Panc1 (cell line): ENCODE data around the gene SENP8. TPM values are rescaled to one million over a fixed set of nuclear protein-coding genes. Genes with fewer than 3 reads are reported as not detected.
A peak's percentile ranks its signal among the peaks of the same experiment; 100 is the strongest.
"Not testable (repeated sequence)": the region's sequence is repeated elsewhere in the genome, so short reads cannot be mapped to it uniquely, and the experiment has no call there.

Experiments used
- ATAC-seq: fragments of 200-7000 bp; cut with Tn5 transposase; 2 replicates; pipeline ENCODE4 v1.9.1; 2020; ENCODE audit warnings: mild to moderate bottlenecking, moderate library complexity
- BruUV-seq: library from RNA; stranded (reverse); fragments of 400-500 nt; replicated peaks from 2 replicates; lab custom pipeline; 2021; lab: Mats Ljungman, UMichigan
- CTCF ChIA-PET: fragments of 300-600 bp; sonication (Branson Sonifier 250); formaldehyde crosslinking; loops from one replicate; lab custom pipeline; 2022; ENCODE audit warnings: antibody characterized with exemption; lab: Charles Lee
- POLR2A ChIA-PET: fragments of 300-600 bp; sonication (Branson Sonifier 250); formaldehyde crosslinking; loops from one replicate; lab custom pipeline; 2022; ENCODE audit warnings: antibody characterized with exemption; lab: Charles Lee
- DNase-seq: peaks from one replicate; pipeline ENCODE4 v3.0.0-alpha.2; 2010; ENCODE audit warnings: low read depth, low spot score
- H3K27ac ChIP-seq: 2 replicates; pipeline ENCODE4 v1.5.1; 2011; ENCODE audit warnings: mild to moderate bottlenecking, low read length, inconsistent platforms
- H3K27me3 ChIP-seq: fragments of 200-500 bp; sonication (Bioruptor generic); 2 replicates; pipeline ENCODE4 v1.6.0; 2014; ENCODE audit warnings: low read length, inconsistent platforms; ENCODE audit not compliant: control insufficient read depth, insufficient read depth
- H3K36me3 ChIP-seq: fragments of 200-500 bp; sonication (Bioruptor generic); 2 replicates; pipeline ENCODE4 v1.5.1; 2014; ENCODE audit warnings: inconsistent platforms, mild to moderate bottlenecking, low read length, moderate library complexity; ENCODE audit not compliant: control insufficient read depth, insufficient read depth
- H3K4me1 ChIP-seq: 2 replicates; pipeline ENCODE4 v1.5.1; 2011; ENCODE audit warnings: inconsistent platforms, mild to moderate bottlenecking, low read length, moderate library complexity; ENCODE audit not compliant: control insufficient read depth, insufficient read depth
- H3K4me3 ChIP-seq, 2 experiments: 2 replicates each; pipeline ENCODE4 v1.5.1; 2011 to 2012; ENCODE audit warnings: low read depth in 2 of 2, low read length in 2 of 2, mild to moderate bottlenecking in 2 of 2, inconsistent platforms in 1 of 2, moderate library complexity in 1 of 2
- H3K9me3 ChIP-seq: fragments of 200-500 bp; sonication (Bioruptor generic); 2 replicates; pipeline ENCODE4 v1.5.1; 2014; ENCODE audit warnings: low read depth, mild to moderate bottlenecking, inconsistent platforms, low read length, moderate library complexity; ENCODE audit not compliant: control insufficient read depth, insufficient read depth
- CTCF ChIP-seq: fragments of 450-650 bp; IDR thresholded peaks from 2 replicates; pipeline ENCODE4 v1.5.1; 2017; ENCODE audit warnings: mild to moderate bottlenecking
- POLR2AphosphoS5 ChIP-seq: IDR thresholded peaks from 2 replicates; pipeline ENCODE4 v1.6.1; 2012; ENCODE audit warnings: mild to moderate bottlenecking, low read depth, low read length, moderate library complexity
- SIN3A ChIP-seq: IDR thresholded peaks from 2 replicates; pipeline ENCODE4 v1.6.1; 2012; ENCODE audit warnings: low read depth, mild to moderate bottlenecking, low read length, moderate library complexity, borderline replicate concordance; ENCODE audit not compliant: insufficient read depth
- TCF7L2 ChIP-seq: IDR thresholded peaks from 2 replicates; pipeline ENCODE4 v1.6.1; 2011; ENCODE audit warnings: mild to moderate bottlenecking, low read depth, low read length, inconsistent platforms
- in situ Hi-C: cut with HindIII; loops from 2 replicates; pipeline ENCODE4 v1.10.0; 2016; ENCODE audit warnings: low sequenced_read_pairs, low pct_unique_long_range_greater_than_20kb
- intact Hi-C: fragments of 100-400 bp; cut with micrococcal nuclease; formaldehyde crosslinking; loops from one replicate; pipeline ENCODE4 v1.10.0; 2022; ENCODE audit not compliant: unreplicated experiment
- total RNA-seq: library from RNA; stranded (reverse); gene quantifications from one replicate; pipeline ENCODE4 v1.2.1, GENCODE V29; 2021; ENCODE audit not compliant: unreplicated experiment
- TF ChIP-seq, protein P1 (sequence below), 2 experiments: IDR thresholded peaks; 2 replicates each; pipeline ENCODE4 v1.6.1; 2011 to 2012; ENCODE audit warnings: low read depth in 2 of 2, control low read depth in 1 of 2, low read length in 1 of 2, mild to moderate bottlenecking in 1 of 2, moderate library complexity in 1 of 2; ENCODE audit not compliant: insufficient read depth in 1 of 2

The SENP8 gene
- total RNA-seq, 1 experiment from 2014 or later, result 2.9 TPM

GRCh38 chr15:72096796-72097195 is 21.4 kb upstream of the SENP8 start:
- Histone ChIP-seq H3K4me3 (no peak overlapping the region), H3K36me3 (no peaks in the 10 kb centered on the region), H3K9me3 (no peaks in the 10 kb centered on the region), H3K4me1 (no peaks in the 10 kb centered on the region), H3K27me3 (no peaks in the 10 kb centered on the region), H3K27ac (no peak overlapping the region)
- in situ Hi-C loops, result no loop called here
- BruUV-seq, result TSS peak; percentile 52
- intact Hi-C loops, result no loop called here
- ATAC-seq (no peak), DNase-seq (no peak)
- ChIA-PET POLR2A (no interaction called here), CTCF (no interaction called here)
- no peak for TF ChIP-seq POLR2AphosphoS5
- TF ChIP-seq SIN3A, result no peak

DNA sequence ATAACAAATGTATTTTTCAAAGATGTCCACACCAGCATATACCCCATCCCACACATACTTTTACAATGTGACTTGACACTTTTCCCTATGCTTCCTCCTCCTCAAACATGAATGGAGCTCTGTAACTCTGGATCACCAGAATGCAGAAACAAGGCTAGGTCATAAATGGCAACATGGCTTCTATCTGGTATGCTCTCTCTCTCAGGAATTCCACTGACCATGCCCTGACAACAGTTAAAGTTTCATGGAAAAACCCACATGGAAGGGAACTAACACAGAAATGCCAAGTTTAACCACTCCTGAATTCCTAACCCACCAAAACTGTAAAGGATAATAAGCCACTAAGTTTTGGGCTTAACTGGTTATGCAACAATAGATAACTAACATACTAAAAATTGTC is 20.2 kb upstream of the SENP8 start:
- BruUV-seq, result no TSS peak
- intact Hi-C loops (no loop called here), in situ Hi-C loops (no loop called here)
- POLR2A ChIA-PET, result no interaction called here
- no peak for DNase-seq
- Histone ChIP-seq H3K27ac (no peak overlapping the region), H3K9me3 (no peaks in the 10 kb centered on the region), H3K4me3 (no peak overlapping the region), H3K27me3 (no peaks in the 10 kb centered on the region), H3K4me1 (peaks cover 3% of the 10 kb centered on the region; the same call in 1 of the 2 replicates), H3K36me3 (no peaks in the 10 kb centered on the region)
- CTCF ChIA-PET, result no interaction called here
- TF ChIP-seq TCF7L2 (no peak), CTCF (no peak), SIN3A (no peak), POLR2AphosphoS5 (no peak)
- TF ChIP-seq, protein P1, sequence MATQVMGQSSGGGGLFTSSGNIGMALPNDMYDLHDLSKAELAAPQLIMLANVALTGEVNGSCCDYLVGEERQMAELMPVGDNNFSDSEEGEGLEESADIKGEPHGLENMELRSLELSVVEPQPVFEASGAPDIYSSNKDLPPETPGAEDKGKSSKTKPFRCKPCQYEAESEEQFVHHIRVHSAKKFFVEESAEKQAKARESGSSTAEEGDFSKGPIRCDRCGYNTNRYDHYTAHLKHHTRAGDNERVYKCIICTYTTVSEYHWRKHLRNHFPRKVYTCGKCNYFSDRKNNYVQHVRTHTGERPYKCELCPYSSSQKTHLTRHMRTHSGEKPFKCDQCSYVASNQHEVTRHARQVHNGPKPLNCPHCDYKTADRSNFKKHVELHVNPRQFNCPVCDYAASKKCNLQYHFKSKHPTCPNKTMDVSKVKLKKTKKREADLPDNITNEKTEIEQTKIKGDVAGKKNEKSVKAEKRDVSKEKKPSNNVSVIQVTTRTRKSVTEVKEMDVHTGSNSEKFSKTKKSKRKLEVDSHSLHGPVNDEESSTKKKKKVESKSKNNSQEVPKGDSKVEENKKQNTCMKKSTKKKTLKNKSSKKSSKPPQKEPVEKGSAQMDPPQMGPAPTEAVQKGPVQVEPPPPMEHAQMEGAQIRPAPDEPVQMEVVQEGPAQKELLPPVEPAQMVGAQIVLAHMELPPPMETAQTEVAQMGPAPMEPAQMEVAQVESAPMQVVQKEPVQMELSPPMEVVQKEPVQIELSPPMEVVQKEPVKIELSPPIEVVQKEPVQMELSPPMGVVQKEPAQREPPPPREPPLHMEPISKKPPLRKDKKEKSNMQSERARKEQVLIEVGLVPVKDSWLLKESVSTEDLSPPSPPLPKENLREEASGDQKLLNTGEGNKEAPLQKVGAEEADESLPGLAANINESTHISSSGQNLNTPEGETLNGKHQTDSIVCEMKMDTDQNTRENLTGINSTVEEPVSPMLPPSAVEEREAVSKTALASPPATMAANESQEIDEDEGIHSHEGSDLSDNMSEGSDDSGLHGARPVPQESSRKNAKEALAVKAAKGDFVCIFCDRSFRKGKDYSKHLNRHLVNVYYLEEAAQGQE (IDR thresholded peaks at IDR 0.05; ENCODE audit: insufficient read depth in 1 of 2, low read depth in 2 of 2, low read length in 1 of 2), result no peak
- no peak for ATAC-seq

DNA sequence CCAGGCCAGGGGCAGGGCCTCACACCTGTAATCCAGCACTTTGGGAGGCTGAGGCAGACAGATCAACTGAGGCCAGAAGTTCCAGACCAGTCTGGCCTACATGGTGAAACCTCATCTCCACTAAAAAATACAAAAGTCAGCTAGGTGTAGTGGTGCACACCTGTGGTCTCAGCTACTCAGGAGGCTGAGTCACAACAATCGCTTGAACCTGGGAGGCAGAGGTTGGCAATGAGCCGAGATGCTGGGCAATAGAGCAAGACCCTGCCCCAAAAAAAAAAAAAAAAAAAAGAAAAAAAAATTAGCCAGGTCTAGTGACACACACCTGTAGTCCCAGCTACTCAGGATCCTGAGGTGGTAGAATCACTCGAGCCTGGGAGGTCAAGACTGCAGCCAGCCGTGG is 19.0 kb upstream of the SENP8 start:
- Histone ChIP-seq H3K27ac (no peak overlapping the region), H3K27me3 (no peaks in the 10 kb centered on the region), H3K36me3 (no peaks in the 10 kb centered on the region), H3K4me1 (peaks cover 3% of the 10 kb centered on the region; the same call in 1 of the 2 replicates), H3K9me3 (no peaks in the 10 kb centered on the region), H3K4me3 (no peak overlapping the region)
- no peak for TF ChIP-seq TCF7L2
- no peak for TF ChIP-seq SIN3A
- TF ChIP-seq, protein P1 (IDR thresholded peaks at IDR 0.05; ENCODE audit: insufficient read depth in 1 of 2, low read depth in 2 of 2, low read length in 1 of 2), result no peak
- TF ChIP-seq CTCF, result no peak
- no peak for TF ChIP-seq POLR2AphosphoS5
- in situ Hi-C loops (no loop called here), intact Hi-C loops (no loop called here)
- POLR2A ChIA-PET, result no interaction called here
- CTCF ChIA-PET, result no interaction called here
- no peak for ATAC-seq
- no peak for DNase-seq
- no TSS peak for BruUV-seq

DNA sequence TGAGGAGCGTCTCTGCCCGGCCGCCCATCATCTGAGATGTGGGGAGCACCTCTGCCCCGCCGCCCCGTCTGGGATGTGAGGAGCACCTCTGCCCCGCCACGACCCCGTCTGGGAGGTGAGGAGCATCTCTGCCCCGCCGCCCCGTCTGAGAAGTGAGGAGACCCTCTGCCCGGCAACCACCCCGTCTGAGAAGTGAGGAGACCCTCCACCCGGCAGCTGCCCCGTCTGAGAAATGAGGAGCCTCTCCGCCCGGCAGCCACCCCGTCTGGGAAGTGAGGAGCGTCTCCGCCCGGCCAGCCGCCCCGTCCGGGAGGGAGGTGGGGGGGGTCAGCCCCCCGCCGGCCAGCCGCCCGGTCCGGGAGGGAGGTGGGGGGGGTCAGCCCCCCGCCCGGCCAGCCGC is 17.7 kb upstream of the SENP8 start:
- H3K9me3 ChIP-seq, H3K4me3 ChIP-seq, DNase-seq, BruUV-seq, ATAC-seq, POLR2A ChIA-PET, in situ Hi-C loops, H3K27me3 ChIP-seq, H3K36me3 ChIP-seq, intact Hi-C loops, H3K27ac ChIP-seq, H3K4me1 ChIP-seq, CTCF ChIA-PET: not testable (repeated sequence)
